Activated CD4-positive, alpha-beta T cell treated with anti-CD3 and anti-CD28 coated beads, Interleukin-2, amount 10 ng/mL, durations not matched to agents 24 days and 14 days (primary cell): ENCODE data around the gene SENP7. TPM values are rescaled to one million over a fixed set of nuclear protein-coding genes. Genes with fewer than 3 reads are reported as not detected.

Source experiments
- DNase-seq: peaks from one replicate; pipeline ENCODE4 v3.0.0; 2022
- H3K27ac Mint-ChIP-seq: one replicate; pipeline ENCODE4 v1.8.0; 2022; ENCODE audit warnings: mild to moderate bottlenecking, mixed read lengths
- H3K27me3 Mint-ChIP-seq: one replicate; pipeline ENCODE4 v1.8.0; 2022; ENCODE audit warnings: mixed read lengths
- H3K36me3 Mint-ChIP-seq: one replicate; pipeline ENCODE4 v1.8.0; 2022; ENCODE audit warnings: low read depth, mild to moderate bottlenecking, mixed read lengths
- H3K4me1 Mint-ChIP-seq: one replicate; pipeline ENCODE4 v1.8.0; 2021; ENCODE audit warnings: mixed read lengths
- H3K4me3 Mint-ChIP-seq: one replicate; pipeline ENCODE4 v1.8.0; 2022; ENCODE audit warnings: mild to moderate bottlenecking, moderate library complexity, mixed read lengths
- H3K9me3 Mint-ChIP-seq: one replicate; pipeline ENCODE4 v1.8.0; 2021; ENCODE audit warnings: mixed read lengths
- intact Hi-C: fragments of 100-400 bp; cut with micrococcal nuclease; formaldehyde crosslinking; loops from one replicate; pipeline ENCODE4 v1.15.1; 2023
- total RNA-seq: library from RNA; stranded (reverse); gene quantifications from 2 replicates; pipeline ENCODE4 v1.2.3, GENCODE V29; 2022

Gene SENP7
- total RNA-seq, 1 donor from 2014 or later: 9.5 TPM

- Mint-ChIP-seq H3K9me3 (no peaks in the 10 kb centered on the region), H3K27me3 (no peaks in the 10 kb centered on the region), H3K4me1 (no peaks in the 10 kb centered on the region), H3K4me3 (no peak overlapping the region), H3K36me3 (no peaks in the 10 kb centered on the region), H3K27ac (no peak overlapping the region)
- intact Hi-C loops: no loop called here
- no peak for DNase-seq
Observed at GRCh38 chr3:101278727-101279126, 234.3 kb downstream of the SENP7 start.

Other genes starting within 250 kb of the SENP7 start
- 0.02 and 0.05 TPM in 2 replicates for gene IMPG2, start 192.6 kb downstream of the SENP7 start, total RNA-seq
- gene TRMT10C, start 48.7 kb upstream of the SENP7 start, total RNA-seq: 58.3 and 59.9 TPM in 2 replicates
- gene PCNP, start 61.0 kb upstream of the SENP7 start, total RNA-seq: 190 and 205 TPM in 2 replicates
- gene ZBTB11, start 163.9 kb upstream of the SENP7 start, total RNA-seq: 29.0 and 30.2 TPM in 2 replicates
- gene RPL24, start 173.5 kb upstream of the SENP7 start, total RNA-seq: 1,569 and 1,570 TPM in 2 replicates
- 20.3 and 22.8 TPM in 2 replicates for gene CEP97, start 211.4 kb upstream of the SENP7 start, total RNA-seq